ENCODE results near the gene ETV4.

Gene ETV4

GRCh38 chr17:43573579-43574321 is 27.6 kb upstream of the ETV4 start:
- no peak for TF ChIP-seq L3MBTL2 (conservative IDR thresholded peaks at IDR 0.05)
- TF ChIP-seq CTBP1 (IDR thresholded peaks at IDR 0.05; ENCODE audit: borderline replicate concordance) = no peak
- no peak; the same call in 1 of the 2 replicates for TF ChIP-seq PKNOX1 (IDR thresholded peaks at IDR 0.05)
- TF ChIP-seq SUZ12 (IDR thresholded peaks at IDR 0.05) = no peak
- no peak for TF ChIP-seq ZNF384 (IDR thresholded peaks at IDR 0.05)
- TF ChIP-seq HDGF (IDR thresholded peaks at IDR 0.05; ENCODE audit: borderline replicate concordance) = no peak
- no peak for TF ChIP-seq ARNT (IDR thresholded peaks at IDR 0.05)
- TF ChIP-seq SP1 (IDR thresholded peaks at IDR 0.05) = no peak
- TF ChIP-seq LEF1 (IDR thresholded peaks at IDR 0.05; ENCODE audit: borderline replicate concordance) = no peak
- TF ChIP-seq TARDBP (IDR thresholded peaks at IDR 0.05) = no peak
- no peak for TF ChIP-seq FOXK2 (IDR thresholded peaks at IDR 0.05)
- no peak for TF ChIP-seq FOXA1 (IDR thresholded peaks at IDR 0.05)
- TF ChIP-seq NFRKB (IDR thresholded peaks at IDR 0.05) = no peak
- TF ChIP-seq BHLHE40 (IDR thresholded peaks at IDR 0.05; ENCODE audit: borderline replicate concordance) = no peak
- TF ChIP-seq ELF4 (IDR thresholded peaks at IDR 0.05) = no peak
- TF ChIP-seq FOXM1 (IDR thresholded peaks at IDR 0.05; ENCODE audit: borderline replicate concordance) = no peak
- CTCF ChIA-PET = interaction anchor here (0.5 to 2.0 kb wide), 6 partner anchors 11 to 187 kb away, joined by 3 to 8 read pairs (median 3); no protein-coding TSS in a partner anchor
- POLR2A ChIA-PET = no interaction called here
- DNase-seq (ENCODE audit: extremely low spot score) = no peak

- DNase-seq (ENCODE audit: extremely low spot score) = no peak
- TF ChIP-seq FOXK2 (IDR thresholded peaks at IDR 0.05) = no peak
- no peak for TF ChIP-seq SUZ12 (IDR thresholded peaks at IDR 0.05)
- no peak for TF ChIP-seq CTBP1 (IDR thresholded peaks at IDR 0.05; ENCODE audit: borderline replicate concordance)
- no peak for TF ChIP-seq ZNF384 (IDR thresholded peaks at IDR 0.05)
- no peak for TF ChIP-seq BHLHE40 (IDR thresholded peaks at IDR 0.05; ENCODE audit: borderline replicate concordance)
- no peak for TF ChIP-seq LEF1 (IDR thresholded peaks at IDR 0.05; ENCODE audit: borderline replicate concordance)
- no peak for TF ChIP-seq NFRKB (IDR thresholded peaks at IDR 0.05)
- TF ChIP-seq TARDBP (IDR thresholded peaks at IDR 0.05) = no peak
- no peak for TF ChIP-seq ELF4 (IDR thresholded peaks at IDR 0.05)
- TF ChIP-seq FOXM1 (IDR thresholded peaks at IDR 0.05; ENCODE audit: borderline replicate concordance) = no peak
- TF ChIP-seq HDGF (IDR thresholded peaks at IDR 0.05; ENCODE audit: borderline replicate concordance) = no peak
- TF ChIP-seq L3MBTL2 (conservative IDR thresholded peaks at IDR 0.05) = no peak
- no peak for TF ChIP-seq SP1 (IDR thresholded peaks at IDR 0.05)
- TF ChIP-seq ARNT (IDR thresholded peaks at IDR 0.05) = no peak
- no peak for TF ChIP-seq FOXA1 (IDR thresholded peaks at IDR 0.05)
- ChIA-PET CTCF (no interaction called here), POLR2A (no interaction called here)
Observed at GRCh38 chr17:43572368-43572980, 26.3 kb upstream of the ETV4 start.

GRCh38 chr17:43570518-43570928 is 24.4 kb upstream of the ETV4 start:
- POLR2A ChIA-PET = interaction anchor here (1.4 kb wide), 1 partner anchor 172 kb away, joined by 3 read pairs; the partner anchor contains the start of gene ARL4D
- no peak for DNase-seq (ENCODE audit: extremely low spot score)
- TF ChIP-seq FOXA1 (IDR thresholded peaks at IDR 0.05) (no peak), FOXK2 (IDR thresholded peaks at IDR 0.05) (no peak), PKNOX1 (IDR thresholded peaks at IDR 0.05) (no peak), SP1 (IDR thresholded peaks at IDR 0.05) (no peak), LEF1 (IDR thresholded peaks at IDR 0.05; ENCODE audit: borderline replicate concordance) (no peak), ZNF384 (IDR thresholded peaks at IDR 0.05) (no peak), HDGF (IDR thresholded peaks at IDR 0.05; ENCODE audit: borderline replicate concordance) (no peak), SUZ12 (IDR thresholded peaks at IDR 0.05) (no peak), ELF4 (IDR thresholded peaks at IDR 0.05) (no peak), CTBP1 (IDR thresholded peaks at IDR 0.05; ENCODE audit: borderline replicate concordance) (no peak), TARDBP (IDR thresholded peaks at IDR 0.05) (no peak), ARNT (IDR thresholded peaks at IDR 0.05) (no peak), NFRKB (IDR thresholded peaks at IDR 0.05) (no peak)
- CTCF ChIA-PET = no interaction called here

GRCh38 chr17:43568506-43569082 is 22.5 kb upstream of the ETV4 start:
- no peak for DNase-seq (ENCODE audit: extremely low spot score)
- TF ChIP-seq HDGF (IDR thresholded peaks at IDR 0.05; ENCODE audit: borderline replicate concordance) = no peak
- TF ChIP-seq ZNF384 (IDR thresholded peaks at IDR 0.05) = peak; percentile 25; the same call in 1 of the 2 replicates
- no peak for TF ChIP-seq ELF4 (IDR thresholded peaks at IDR 0.05)
- ChIA-PET CTCF (no interaction called here), POLR2A (no interaction called here)

GRCh38 chr17:43563600-43564594 is 17.8 kb upstream of the ETV4 start:
- POLR2A ChIA-PET = interaction anchor here (0.9 to 1.0 kb wide), 2 partner anchors 165 to 194 kb away, joined by 3 read pairs; partner anchors contain the start of gene ARL4D
- CTCF ChIA-PET = interaction anchor here (0.6 to 1.8 kb wide), 2 partner anchors 10 to 96 kb away, joined by 3 to 8 read pairs; no protein-coding TSS in a partner anchor
- DNase-seq (ENCODE audit: extremely low spot score) = no peak
- TF ChIP-seq ZNF384 (IDR thresholded peaks at IDR 0.05) (no peak), FOXK2 (IDR thresholded peaks at IDR 0.05) (no peak), FOXA1 (IDR thresholded peaks at IDR 0.05) (no peak), BHLHE40 (IDR thresholded peaks at IDR 0.05; ENCODE audit: borderline replicate concordance) (no peak), PKNOX1 (IDR thresholded peaks at IDR 0.05) (no peak), ELF4 (IDR thresholded peaks at IDR 0.05) (no peak), FOXM1 (IDR thresholded peaks at IDR 0.05; ENCODE audit: borderline replicate concordance) (no peak), ARNT (IDR thresholded peaks at IDR 0.05) (no peak), TARDBP (IDR thresholded peaks at IDR 0.05) (no peak), L3MBTL2 (conservative IDR thresholded peaks at IDR 0.05) (no peak), SP1 (IDR thresholded peaks at IDR 0.05) (no peak)
